Retina (tissue), 1 donor: ENCODE measurements around the gene TCHP.

Experiments
- DNase-seq: peaks from one replicate; pipeline ENCODE4 v3.0.0-alpha.2; 2016

Gene TCHP

GRCh38 chr12:109967383-109968031 is 67.4 kb downstream of the TCHP start:
- DNase-seq, result no peak
